ENCODE data around the gene PDE1C. TPM values are rescaled to one million over a fixed set of nuclear protein-coding genes. Genes with fewer than 3 reads are reported as not detected.

The PDE1C gene
- total RNA-seq, 3 donors from 2014 or later (not counting 1 experiment from before 2014, with no cell fraction given) = not detected

- H3K27ac Mint-ChIP-seq = no peak overlapping the region
- Histone ChIP-seq H3K4me3 (ENCODE audit: low read length) (no peak overlapping the region), H3K27me3 (ENCODE audit: control insufficient read depth, insufficient read depth, low read length) (no peaks in the 10 kb centered on the region), H3K9me3 (ENCODE audit: control insufficient read depth, insufficient read depth, low read length) (no peaks in the 10 kb centered on the region), H3K36me3 (ENCODE audit: control insufficient read depth, insufficient read depth, low read length) (no peaks in the 10 kb centered on the region), H3K27ac (ENCODE audit: low read length) (no peak overlapping the region), H3K4me1 (ENCODE audit: control insufficient read depth, insufficient read depth, low read length) (no peaks in the 10 kb centered on the region)
- no peak overlapping the region for H3K4me3 Mint-ChIP-seq
- H3K36me3 Mint-ChIP-seq = no peaks in the 10 kb centered on the region
- DNase-seq (no peak), ATAC-seq (no peak)
- TF ChIP-seq, protein P1, sequence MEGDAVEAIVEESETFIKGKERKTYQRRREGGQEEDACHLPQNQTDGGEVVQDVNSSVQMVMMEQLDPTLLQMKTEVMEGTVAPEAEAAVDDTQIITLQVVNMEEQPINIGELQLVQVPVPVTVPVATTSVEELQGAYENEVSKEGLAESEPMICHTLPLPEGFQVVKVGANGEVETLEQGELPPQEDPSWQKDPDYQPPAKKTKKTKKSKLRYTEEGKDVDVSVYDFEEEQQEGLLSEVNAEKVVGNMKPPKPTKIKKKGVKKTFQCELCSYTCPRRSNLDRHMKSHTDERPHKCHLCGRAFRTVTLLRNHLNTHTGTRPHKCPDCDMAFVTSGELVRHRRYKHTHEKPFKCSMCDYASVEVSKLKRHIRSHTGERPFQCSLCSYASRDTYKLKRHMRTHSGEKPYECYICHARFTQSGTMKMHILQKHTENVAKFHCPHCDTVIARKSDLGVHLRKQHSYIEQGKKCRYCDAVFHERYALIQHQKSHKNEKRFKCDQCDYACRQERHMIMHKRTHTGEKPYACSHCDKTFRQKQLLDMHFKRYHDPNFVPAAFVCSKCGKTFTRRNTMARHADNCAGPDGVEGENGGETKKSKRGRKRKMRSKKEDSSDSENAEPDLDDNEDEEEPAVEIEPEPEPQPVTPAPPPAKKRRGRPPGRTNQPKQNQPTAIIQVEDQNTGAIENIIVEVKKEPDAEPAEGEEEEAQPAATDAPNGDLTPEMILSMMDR (IDR thresholded peaks at IDR 0.05) = no peak
- H3K9me3 Mint-ChIP-seq = peaks cover 0 to 2% of the 10 kb centered on the region in 2 donors
- WGBS (ENCODE audit: insufficient coverage) = 97% methylated on average over 11 of the region's 14 CpGs
- no peaks in the 10 kb centered on the region for H3K4me1 Mint-ChIP-seq
- no peaks in the 10 kb centered on the region for H3K27me3 Mint-ChIP-seq (ENCODE audit: low read depth in 2 of 2)
- intact Hi-C loops (cut with micrococcal nuclease) = no loop called here
These were observed 170.8 kb downstream of the PDE1C start for GRCh38 chr7:31899356-31899927.

GRCh38 chr7:31896925-31897324, 173.3 kb downstream of the PDE1C start:
- DNase-seq (no peak), ATAC-seq (no peak)
- Mint-ChIP-seq H3K9me3 (peaks cover 0 to 2% of the 10 kb centered on the region in 2 donors), H3K4me1 (no peaks in the 10 kb centered on the region), H3K27me3 (ENCODE audit: low read depth in 2 of 2) (no peaks in the 10 kb centered on the region), H3K36me3 (no peaks in the 10 kb centered on the region), H3K27ac (no peak overlapping the region), H3K4me3 (no peak overlapping the region)
- Histone ChIP-seq H3K4me3 (ENCODE audit: low read length) (no peak overlapping the region), H3K27ac (ENCODE audit: low read length) (no peak overlapping the region), H3K4me1 (ENCODE audit: control insufficient read depth, insufficient read depth, low read length) (no peaks in the 10 kb centered on the region), H3K9me3 (ENCODE audit: control insufficient read depth, insufficient read depth, low read length) (no peaks in the 10 kb centered on the region), H3K36me3 (ENCODE audit: control insufficient read depth, insufficient read depth, low read length) (no peaks in the 10 kb centered on the region), H3K27me3 (ENCODE audit: control insufficient read depth, insufficient read depth, low read length) (no peaks in the 10 kb centered on the region)
- TF ChIP-seq, protein P1 (IDR thresholded peaks at IDR 0.05) = no peak
- WGBS (ENCODE audit: insufficient coverage) = 90% methylated on average over 6 of the region's 6 CpGs
- intact Hi-C loops (cut with micrococcal nuclease) = no loop called here

GRCh38 chr7:31894308-31894707, 175.9 kb downstream of the PDE1C start:
- H3K9me3 Mint-ChIP-seq = peaks cover 0 to 2% of the 10 kb centered on the region in 2 donors
- H3K27me3 ChIP-seq (ENCODE audit: control insufficient read depth, insufficient read depth, low read length) = no peaks in the 10 kb centered on the region
- no peaks in the 10 kb centered on the region for H3K27me3 Mint-ChIP-seq (ENCODE audit: low read depth in 2 of 2)
- TF ChIP-seq, protein P1 (IDR thresholded peaks at IDR 0.05) = no peak
- H3K9me3 ChIP-seq (ENCODE audit: control insufficient read depth, insufficient read depth, low read length) = no peaks in the 10 kb centered on the region
- DNase-seq (no peak), ATAC-seq (no peak)
- no peak overlapping the region for H3K27ac Mint-ChIP-seq
- H3K27ac ChIP-seq (ENCODE audit: low read length) = no peak overlapping the region
- H3K4me3 Mint-ChIP-seq = no peak overlapping the region
- no peak overlapping the region for H3K4me3 ChIP-seq (ENCODE audit: low read length)
- H3K36me3 Mint-ChIP-seq = no peaks in the 10 kb centered on the region
- no peaks in the 10 kb centered on the region for H3K36me3 ChIP-seq (ENCODE audit: control insufficient read depth, insufficient read depth, low read length)
- no peaks in the 10 kb centered on the region for H3K4me1 Mint-ChIP-seq
- H3K4me1 ChIP-seq (ENCODE audit: control insufficient read depth, insufficient read depth, low read length) = no peaks in the 10 kb centered on the region
- intact Hi-C loops (cut with micrococcal nuclease) = no loop called here

- Mint-ChIP-seq H3K27me3 (ENCODE audit: low read depth in 2 of 2) (no peaks in the 10 kb centered on the region), H3K4me1 (no peaks in the 10 kb centered on the region), H3K27ac (no peak overlapping the region), H3K36me3 (no peaks in the 10 kb centered on the region), H3K9me3 (peaks cover 0 to 2% of the 10 kb centered on the region in 2 donors), H3K4me3 (no peak overlapping the region)
- Histone ChIP-seq H3K36me3 (ENCODE audit: control insufficient read depth, insufficient read depth, low read length) (no peaks in the 10 kb centered on the region), H3K4me3 (ENCODE audit: low read length) (no peak overlapping the region), H3K9me3 (ENCODE audit: control insufficient read depth, insufficient read depth, low read length) (no peaks in the 10 kb centered on the region), H3K4me1 (ENCODE audit: control insufficient read depth, insufficient read depth, low read length) (no peaks in the 10 kb centered on the region), H3K27me3 (ENCODE audit: control insufficient read depth, insufficient read depth, low read length) (no peaks in the 10 kb centered on the region), H3K27ac (ENCODE audit: low read length) (no peak overlapping the region)
- DNase-seq (no peak), ATAC-seq (no peak)
- intact Hi-C loops (cut with micrococcal nuclease) = no loop called here
- WGBS (ENCODE audit: insufficient coverage) = 100% methylated on average over 1 of the region's 3 CpGs
- TF ChIP-seq, protein P1 (IDR thresholded peaks at IDR 0.05) = no peak
These were observed 176.8 kb downstream of the PDE1C start for GRCh38 chr7:31893365-31893764.

All from natural killer cell (primary cell).